Brain microvascular endothelial cell (primary cell): ENCODE measurements around the gene PCDHGB3.

ENCODE experiments used
- DNase-seq: peaks from one replicate; pipeline ENCODE4 v3.0.0-alpha.2; 2020
- H3K27ac ChIP-seq: fragments of 250-450 bp; sonication (Bioruptor Pico); 2 replicates; pipeline ENCODE4 v1.5.1; 2020; ENCODE audit warnings: mild to moderate bottlenecking, moderate library complexity
- H3K27me3 ChIP-seq: fragments of 250-450 bp; sonication (Bioruptor Pico); replicated peaks from 2 replicates; pipeline ENCODE4 v1.5.1; 2020; ENCODE audit warnings: mild to moderate bottlenecking
- H3K36me3 ChIP-seq: fragments of 250-450 bp; sonication (Bioruptor Pico); replicated peaks from 2 replicates; pipeline ENCODE4 v1.5.1; 2020; ENCODE audit warnings: mild to moderate bottlenecking
- H3K4me3 ChIP-seq: 2 replicates; pipeline ENCODE4 v1.5.1; 2011; ENCODE audit warnings: low read depth, mild to moderate bottlenecking, control low read depth, low read length, moderate library complexity
- in situ Hi-C: cut with HindIII; loops from 2 replicates; pipeline ENCODE4 v1.10.0; 2017; ENCODE audit warnings: low sequenced_read_pairs, low pct_ligation_motif_present
- TF ChIP-seq, protein P1 (sequence below): IDR thresholded peaks from 2 replicates; pipeline ENCODE4 v1.5.1; 2011; ENCODE audit warnings: low read depth, mild to moderate bottlenecking, moderate library complexity, low read length, control low read depth, inconsistent platforms; ENCODE audit errors: missing control alignments

The PCDHGB3 gene

DNA sequence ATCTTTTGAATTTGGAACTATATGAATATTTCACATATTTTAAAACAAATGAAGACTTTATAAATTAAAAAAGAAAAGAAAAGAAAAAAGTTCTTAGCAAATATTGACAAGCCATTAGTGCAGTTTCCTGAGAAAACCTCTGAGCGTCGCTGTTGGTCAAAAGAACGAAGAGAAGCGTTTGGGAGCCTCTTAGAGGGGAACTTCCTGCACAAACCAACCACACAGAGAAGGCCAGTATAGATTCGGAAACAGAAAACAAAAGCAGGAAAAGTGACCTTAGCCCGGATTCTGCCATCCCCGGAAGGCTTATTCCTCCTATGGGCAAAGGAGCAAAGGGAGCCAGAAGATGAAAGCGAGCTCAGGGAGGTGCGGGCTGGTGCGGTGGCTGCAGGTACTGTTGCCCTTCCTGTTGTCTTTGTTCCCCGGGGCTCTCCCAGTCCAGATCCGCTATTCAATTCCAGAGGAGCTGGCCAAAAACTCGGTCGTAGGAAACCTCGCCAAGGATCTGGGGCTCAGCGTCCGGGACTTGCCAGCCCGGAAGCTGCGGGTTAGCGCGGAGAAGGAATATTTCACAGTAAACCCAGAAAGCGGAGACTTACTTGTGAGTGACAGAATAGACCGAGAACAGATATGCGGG is 10.1 kb upstream of the PCDHGB3 start, which contains the start of gene PCDHGB2:
PCDHGB2 (plus strand) TSS at position 205 of the 637 bp plus-strand sequence; CDS start at position 347, 142 bp downstream.
- in situ Hi-C loops, result no loop called here
- Histone ChIP-seq H3K27ac (no peak within 1 kb of the TSS), H3K4me3 (peak within 1 kb of the TSS; percentile 40), H3K36me3 (no peaks in the 10 kb centered on the region), H3K27me3 (peaks cover 5% of the 10 kb centered on the region)
- DNase-seq, result no peak
- TF ChIP-seq, protein P1, sequence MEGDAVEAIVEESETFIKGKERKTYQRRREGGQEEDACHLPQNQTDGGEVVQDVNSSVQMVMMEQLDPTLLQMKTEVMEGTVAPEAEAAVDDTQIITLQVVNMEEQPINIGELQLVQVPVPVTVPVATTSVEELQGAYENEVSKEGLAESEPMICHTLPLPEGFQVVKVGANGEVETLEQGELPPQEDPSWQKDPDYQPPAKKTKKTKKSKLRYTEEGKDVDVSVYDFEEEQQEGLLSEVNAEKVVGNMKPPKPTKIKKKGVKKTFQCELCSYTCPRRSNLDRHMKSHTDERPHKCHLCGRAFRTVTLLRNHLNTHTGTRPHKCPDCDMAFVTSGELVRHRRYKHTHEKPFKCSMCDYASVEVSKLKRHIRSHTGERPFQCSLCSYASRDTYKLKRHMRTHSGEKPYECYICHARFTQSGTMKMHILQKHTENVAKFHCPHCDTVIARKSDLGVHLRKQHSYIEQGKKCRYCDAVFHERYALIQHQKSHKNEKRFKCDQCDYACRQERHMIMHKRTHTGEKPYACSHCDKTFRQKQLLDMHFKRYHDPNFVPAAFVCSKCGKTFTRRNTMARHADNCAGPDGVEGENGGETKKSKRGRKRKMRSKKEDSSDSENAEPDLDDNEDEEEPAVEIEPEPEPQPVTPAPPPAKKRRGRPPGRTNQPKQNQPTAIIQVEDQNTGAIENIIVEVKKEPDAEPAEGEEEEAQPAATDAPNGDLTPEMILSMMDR, result peak; percentile 48

DNA sequence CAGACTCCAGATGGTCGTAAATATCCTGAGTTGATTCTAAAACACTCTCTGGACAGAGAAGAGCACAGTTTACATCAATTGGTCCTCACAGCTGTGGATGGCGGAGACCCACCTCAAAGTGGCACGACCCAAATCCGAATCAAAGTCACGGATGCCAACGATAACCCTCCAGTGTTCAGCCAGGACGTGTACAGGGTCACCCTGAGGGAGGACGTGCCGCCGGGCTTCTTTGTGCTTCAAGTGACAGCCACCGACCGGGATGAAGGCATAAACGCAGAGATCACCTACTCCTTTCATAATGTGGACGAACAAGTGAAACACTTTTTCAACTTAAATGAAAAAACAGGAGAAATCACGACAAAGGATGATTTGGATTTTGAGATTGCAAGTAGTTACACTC is 9.4 kb upstream of the PCDHGB3 start:
- H3K4me3 ChIP-seq, result no peak overlapping the region
- no peak overlapping the region for H3K27ac ChIP-seq
- in situ Hi-C loops, result no loop called here
- H3K36me3 ChIP-seq, result no peaks in the 10 kb centered on the region
- peaks cover 5% of the 10 kb centered on the region for H3K27me3 ChIP-seq
- no peak for DNase-seq
- TF ChIP-seq, protein P1, result no peak

DNA sequence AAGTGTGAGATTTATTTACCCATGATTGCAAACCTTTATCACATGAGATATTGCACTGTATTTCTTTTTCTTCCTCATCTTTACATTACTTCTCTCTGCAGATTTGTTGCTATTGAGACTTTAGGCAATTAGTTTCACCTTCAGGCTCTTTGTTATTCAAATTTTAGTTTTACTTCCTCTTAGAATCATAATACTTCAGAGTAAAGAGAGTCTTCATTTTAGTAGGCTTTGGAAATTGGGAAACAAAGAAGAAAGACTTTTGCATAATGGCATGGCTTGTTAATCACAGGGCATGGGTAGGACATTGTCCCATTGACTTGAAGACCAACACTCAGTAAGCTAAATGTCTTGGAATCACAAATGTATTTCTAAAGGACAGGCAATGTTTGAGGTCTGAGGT is 7.3 kb upstream of the PCDHGB3 start:
- no peak overlapping the region for H3K4me3 ChIP-seq
- peaks cover 8% of the 10 kb centered on the region for H3K27me3 ChIP-seq
- H3K27ac ChIP-seq, result no peak overlapping the region
- H3K36me3 ChIP-seq, result no peaks in the 10 kb centered on the region
- in situ Hi-C loops, result no loop called here
- TF ChIP-seq, protein P1, result no peak
- DNase-seq, result no peak

DNA sequence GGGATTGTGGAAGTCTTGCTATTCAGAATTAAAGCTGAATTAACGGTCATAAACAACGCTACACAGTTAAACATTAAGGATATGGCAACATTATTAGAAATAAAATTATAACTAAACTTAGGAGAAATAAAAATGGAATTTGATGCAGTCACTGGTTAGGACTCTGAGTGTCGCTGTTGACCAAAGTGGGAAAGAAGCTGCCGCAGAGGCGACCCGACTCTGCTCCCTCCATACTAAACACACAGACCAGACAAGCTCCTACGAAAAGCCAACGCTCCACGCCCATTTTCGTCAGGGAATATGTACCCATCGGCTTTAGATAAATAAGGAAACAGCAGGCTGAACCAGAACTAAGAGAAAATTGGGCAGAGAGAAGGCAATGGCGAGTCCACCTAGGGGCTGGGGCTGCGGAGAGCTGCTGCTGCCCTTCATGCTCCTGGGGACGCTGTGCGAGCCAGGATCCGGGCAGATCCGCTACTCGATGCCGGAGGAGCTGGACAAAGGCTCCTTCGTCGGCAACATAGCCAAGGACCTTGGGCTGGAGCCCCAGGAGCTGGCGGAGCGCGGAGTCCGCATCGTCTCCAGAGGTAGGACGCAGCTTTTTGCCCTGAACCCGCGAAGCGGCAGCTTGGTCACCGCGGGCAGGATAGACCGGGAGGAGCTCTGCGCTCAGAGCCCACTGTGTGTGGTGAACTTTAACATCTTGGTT is 5.9 kb upstream of the PCDHGB3 start, which contains the start of gene PCDHGA5:
PCDHGA5 (plus strand) TSS at position 211 of the 709 bp plus-strand sequence; CDS start at position 380, 169 bp downstream.
- no peak within 1 kb of the TSS for H3K4me3 ChIP-seq
- TF ChIP-seq, protein P1, result peak; percentile 29
- H3K27ac ChIP-seq, result no peak within 1 kb of the TSS
- no peaks in the 10 kb centered on the region for H3K36me3 ChIP-seq
- peaks cover 8% of the 10 kb centered on the region for H3K27me3 ChIP-seq
- DNase-seq, result no peak
- in situ Hi-C loops, result no loop called here

DNA sequence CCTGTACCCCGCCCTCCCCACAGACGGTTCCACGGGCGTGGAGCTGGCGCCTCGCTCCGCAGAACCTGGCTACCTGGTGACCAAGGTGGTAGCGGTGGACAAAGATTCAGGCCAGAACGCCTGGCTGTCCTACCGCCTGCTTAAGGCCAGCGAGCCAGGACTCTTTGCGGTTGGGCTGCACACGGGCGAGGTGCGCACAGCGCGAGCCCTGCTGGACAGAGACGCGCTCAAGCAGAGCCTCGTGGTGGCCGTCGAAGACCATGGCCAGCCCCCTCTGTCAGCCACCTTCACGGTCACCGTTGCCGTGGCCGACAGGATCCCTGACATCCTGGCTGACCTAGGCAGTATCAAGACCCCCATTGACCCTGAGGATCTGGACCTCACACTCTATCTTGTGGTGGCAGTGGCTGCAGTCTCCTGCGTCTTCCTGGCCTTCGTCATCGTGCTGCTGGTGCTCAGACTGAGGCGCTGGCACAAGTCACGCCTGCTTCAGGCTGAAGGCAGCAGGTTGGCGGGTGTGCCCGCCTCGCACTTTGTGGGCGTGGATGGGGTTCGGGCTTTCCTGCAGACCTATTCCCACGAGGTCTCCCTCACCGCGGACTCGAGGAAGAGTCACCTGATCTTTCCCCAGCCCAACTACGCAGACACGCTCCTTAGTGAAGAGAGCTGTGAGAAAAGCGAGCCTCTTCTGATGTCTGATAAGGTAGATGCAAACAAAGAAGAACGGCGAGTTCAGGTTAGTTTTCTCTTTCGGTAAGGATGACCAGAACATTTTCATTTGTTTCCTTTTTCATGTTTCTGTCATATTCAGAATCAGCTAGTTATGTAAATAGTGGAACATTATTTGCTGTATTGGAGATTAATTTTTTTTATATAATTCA is 3.8 kb upstream of the PCDHGB3 start:
- Histone ChIP-seq H3K4me3 (no peak overlapping the region), H3K27me3 (peaks cover 8% of the 10 kb centered on the region), H3K27ac (no peak overlapping the region), H3K36me3 (no peaks in the 10 kb centered on the region)
- no peak for DNase-seq
- TF ChIP-seq, protein P1, result no peak
- in situ Hi-C loops, result no loop called here
